CD4-positive, CD25-positive, alpha-beta regulatory T cell (primary cell): ENCODE measurements around the gene HRH1. TPM values are rescaled to one million over a fixed set of nuclear protein-coding genes. Genes with fewer than 3 reads are reported as not detected.

Experiments
- ATAC-seq, 2 donors: fragments of 150-1000 bp; cut with Tn5 transposase; one replicate each; pipeline ENCODE4 v1.10.0; 2021; ENCODE audit warnings: low read depth in 2 of 2, moderate number of reproducible peaks in 2 of 2, moderate library complexity in 1 of 2
- DNase-seq, 3 donors: peaks; one replicate each; pipeline versions ENCODE4 v3.0.0 to v3.0.0-alpha.2; 2012 to 2022; ENCODE audit warnings: mixed read lengths in 1 of 3
- H3K27ac ChIP-seq: one replicate; pipeline ENCODE4 v1.7.0; 2013; ENCODE audit warnings: mild to moderate bottlenecking, low read length; ENCODE audit not compliant: insufficient read depth, poor library complexity, severe bottlenecking
- H3K27me3 ChIP-seq: one replicate; pipeline ENCODE4 v1.7.0; 2013; ENCODE audit warnings: low read length; ENCODE audit not compliant: control insufficient read depth, insufficient read depth
- H3K36me3 ChIP-seq: one replicate; pipeline ENCODE4 v1.7.0; 2013; ENCODE audit warnings: mild to moderate bottlenecking, low read length, moderate library complexity; ENCODE audit not compliant: control insufficient read depth, insufficient read depth
- H3K4me1 ChIP-seq: 2 replicates; pipeline ENCODE4 v1.7.0; 2013; ENCODE audit warnings: mild to moderate bottlenecking, low read length; ENCODE audit not compliant: insufficient read depth, control insufficient read depth, poor library complexity, severe bottlenecking
- H3K4me3 ChIP-seq: one replicate; pipeline ENCODE4 v1.7.0; 2013; ENCODE audit warnings: low read depth, mild to moderate bottlenecking, low read length, moderate library complexity
- H3K9me3 ChIP-seq, 2 experiments: 1 replicate in 1 of 2; 2 replicates in 1 of 2; pipeline ENCODE4 v1.7.0; 2013; ENCODE audit warnings: low read length in 2 of 2, mild to moderate bottlenecking in 1 of 2, moderate library complexity in 1 of 2; ENCODE audit not compliant: control insufficient read depth in 2 of 2
- H3K27ac Mint-ChIP-seq, 3 donors: one replicate each; pipeline ENCODE4 v1.8.0; 2020 to 2022; ENCODE audit warnings: mild to moderate bottlenecking in 3 of 3, mixed read lengths in 3 of 3, moderate library complexity in 2 of 3
- H3K27me3 Mint-ChIP-seq: one replicate; pipeline ENCODE4 v1.8.0; 2022; ENCODE audit warnings: mild to moderate bottlenecking, mixed read lengths
- H3K36me3 Mint-ChIP-seq: one replicate; pipeline ENCODE4 v1.8.0; 2020; ENCODE audit warnings: mixed read lengths
- H3K4me1 Mint-ChIP-seq, 4 donors: one replicate each; pipeline ENCODE4 v1.8.0; 2020 to 2022; ENCODE audit warnings: mixed read lengths in 4 of 4, mild to moderate bottlenecking in 1 of 4
- H3K4me3 Mint-ChIP-seq, 4 donors: one replicate each; pipeline ENCODE4 v1.8.0; 2020 to 2022; ENCODE audit warnings: mild to moderate bottlenecking in 4 of 4, mixed read lengths in 4 of 4, moderate library complexity in 3 of 4
- H3K9me3 Mint-ChIP-seq, 7 donors: one replicate each; pipeline ENCODE4 v1.8.0; 2020 to 2022; ENCODE audit warnings: mixed read lengths in 7 of 7, mild to moderate bottlenecking in 3 of 7, moderate library complexity in 2 of 7
- polyA plus RNA-seq, 4 donors: library from polyadenylated mRNA; unstranded; fragments of 300-500 nt; fragmentation: Illumina TruSeq; gene quantifications; one replicate each; pipeline ENCODE4 v1.2.3, GENCODE V29; 2021
- total RNA-seq: library from RNA; stranded (reverse); gene quantifications from one replicate; pipeline ENCODE4 v1.2.3, GENCODE V29; 2022

HRH1 gene
- total and polyA plus RNA-seq, 5 donors from 2014 or later, result 0.15 TPM; not detected in 3

DNA sequence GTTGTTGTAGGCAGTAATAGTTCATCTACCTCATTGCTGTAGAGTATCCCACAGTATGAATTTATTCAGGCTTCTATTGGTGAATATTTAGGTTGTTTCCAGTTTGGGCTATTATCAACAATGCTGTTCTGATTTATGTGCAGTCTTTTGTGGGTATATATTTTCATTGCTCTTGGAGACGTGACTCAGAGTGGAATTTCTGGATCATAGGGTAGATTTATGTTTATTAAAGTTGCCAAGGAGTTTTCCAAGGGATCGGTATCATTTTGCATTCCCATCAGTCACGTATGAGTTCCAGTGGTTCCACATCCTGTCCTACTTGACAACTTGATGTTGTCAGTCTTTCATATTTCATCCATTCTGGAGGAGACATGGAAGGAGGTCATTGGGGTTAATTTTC, 8.4 kb upstream of the HRH1 start:
- no peak for DNase-seq

DNA sequence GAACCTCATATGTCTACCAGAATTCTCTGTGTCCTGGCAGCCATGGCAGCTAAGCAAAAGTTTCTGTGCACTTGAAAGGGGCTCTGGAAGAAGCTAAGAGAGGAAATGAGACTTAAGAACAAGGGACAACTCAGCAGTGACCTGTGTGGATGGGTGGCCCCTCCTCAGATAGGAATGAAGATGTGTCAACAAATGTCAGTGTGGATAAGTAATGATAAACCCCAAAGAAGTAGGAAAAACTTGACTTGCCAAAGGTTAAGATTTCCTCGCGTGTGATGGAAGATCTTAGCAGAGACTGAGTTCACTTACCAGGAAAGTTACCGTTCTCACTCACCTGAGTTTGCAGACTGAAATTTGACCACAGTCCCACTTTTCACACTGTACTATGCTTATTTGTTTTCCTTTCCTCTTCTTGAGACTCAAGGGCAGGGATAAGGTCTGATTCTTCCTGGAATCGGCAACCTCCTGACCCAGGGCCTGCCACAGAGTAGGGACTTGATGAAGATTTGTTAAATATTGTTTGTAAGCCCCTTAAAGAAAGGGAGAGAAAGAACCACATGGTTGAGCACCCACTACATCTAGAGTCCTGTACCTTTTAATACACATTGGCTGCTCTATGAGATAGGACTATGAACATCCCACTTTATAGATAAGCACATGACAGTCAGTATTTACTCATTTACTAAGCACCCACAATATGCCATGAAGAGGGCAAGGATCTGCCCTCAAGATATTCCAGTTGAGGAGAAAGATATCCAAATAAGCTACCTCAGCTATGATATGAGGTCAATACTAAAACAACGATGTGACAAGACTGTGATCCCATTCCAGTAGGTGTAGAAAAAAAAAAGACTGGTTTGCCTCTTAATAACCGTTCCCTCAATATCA, 7.3 kb upstream of the HRH1 start:
- H3K4me1 Mint-ChIP-seq, result no peaks in the 10 kb centered on the region
- Histone ChIP-seq H3K27me3 (peaks cover 9% of the 10 kb centered on the region), H3K4me3 (no peak overlapping the region), H3K36me3 (no peaks in the 10 kb centered on the region), H3K4me1 (no peaks in the 10 kb centered on the region), H3K27ac (no peak overlapping the region), H3K9me3 (no peaks in the 10 kb centered on the region)
- peaks cover 0 to 4% (median 0%) of the 10 kb centered on the region in 7 donors for H3K9me3 Mint-ChIP-seq
- no peaks in the 10 kb centered on the region for H3K36me3 Mint-ChIP-seq
- H3K27me3 Mint-ChIP-seq, result peaks cover 24% of the 10 kb centered on the region
- peak overlapping the region in 1 of 3 donors; percentile 45 for H3K27ac Mint-ChIP-seq
- ATAC-seq (no peak), DNase-seq (no peak)
- H3K4me3 Mint-ChIP-seq, result no peak overlapping the region

More for the DNA sequence above, 8.4 kb upstream of the HRH1 start:
- H3K27ac Mint-ChIP-seq, result no peak overlapping the region
- ATAC-seq, result no peak
- H3K27me3 ChIP-seq, result peaks cover 7% of the 10 kb centered on the region
- no peak overlapping the region for H3K27ac ChIP-seq
- no peaks in the 10 kb centered on the region for H3K36me3 Mint-ChIP-seq
- peaks cover 13% of the 10 kb centered on the region for H3K27me3 Mint-ChIP-seq
- H3K4me3 ChIP-seq, result no peak overlapping the region
- H3K4me3 Mint-ChIP-seq, result no peak overlapping the region
- peaks cover under 1% of the 10 kb centered on the region for H3K4me1 ChIP-seq
- H3K36me3 ChIP-seq, result no peaks in the 10 kb centered on the region
- no peaks in the 10 kb centered on the region for H3K9me3 ChIP-seq
- H3K9me3 Mint-ChIP-seq, result peaks cover 0 to 4% (median 0%) of the 10 kb centered on the region in 7 donors
- peaks cover 0 to under 1% (median 0%) of the 10 kb centered on the region in 4 donors for H3K4me1 Mint-ChIP-seq

DNA sequence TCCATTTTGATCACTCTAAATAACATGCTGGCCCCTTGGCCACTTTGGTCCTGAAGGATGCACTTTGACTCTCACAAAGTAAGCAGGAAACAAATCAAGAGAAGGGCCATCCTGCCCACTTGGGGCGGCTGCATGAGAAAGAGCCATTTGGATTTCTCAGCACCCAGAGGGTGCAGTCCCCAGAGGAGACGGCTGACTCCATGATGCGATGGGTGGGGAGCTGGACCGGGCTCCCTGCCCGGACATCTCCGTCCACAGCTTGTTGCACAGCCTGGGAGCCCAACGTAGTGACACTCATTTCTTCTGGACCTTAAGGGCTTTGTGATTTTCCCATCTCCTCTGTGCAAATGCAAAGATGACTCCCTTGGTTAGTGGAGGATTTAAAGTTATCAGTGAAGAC, 4.0 kb upstream of the HRH1 start:
- Histone ChIP-seq H3K4me1 (no peaks in the 10 kb centered on the region), H3K4me3 (no peak overlapping the region), H3K9me3 (no peaks in the 10 kb centered on the region), H3K27me3 (peaks cover 17% of the 10 kb centered on the region), H3K27ac (no peak overlapping the region), H3K36me3 (no peaks in the 10 kb centered on the region)
- Mint-ChIP-seq H3K36me3 (no peaks in the 10 kb centered on the region), H3K4me3 (no peak overlapping the region), H3K4me1 (peaks cover 0 to 5% (median 0%) of the 10 kb centered on the region in 4 donors), H3K27me3 (peaks cover 40% of the 10 kb centered on the region), H3K9me3 (peaks cover 0 to 2% (median 0%) of the 10 kb centered on the region in 7 donors), H3K27ac (no peak overlapping the region)
- DNase-seq, result no peak
- no peak for ATAC-seq

DNA sequence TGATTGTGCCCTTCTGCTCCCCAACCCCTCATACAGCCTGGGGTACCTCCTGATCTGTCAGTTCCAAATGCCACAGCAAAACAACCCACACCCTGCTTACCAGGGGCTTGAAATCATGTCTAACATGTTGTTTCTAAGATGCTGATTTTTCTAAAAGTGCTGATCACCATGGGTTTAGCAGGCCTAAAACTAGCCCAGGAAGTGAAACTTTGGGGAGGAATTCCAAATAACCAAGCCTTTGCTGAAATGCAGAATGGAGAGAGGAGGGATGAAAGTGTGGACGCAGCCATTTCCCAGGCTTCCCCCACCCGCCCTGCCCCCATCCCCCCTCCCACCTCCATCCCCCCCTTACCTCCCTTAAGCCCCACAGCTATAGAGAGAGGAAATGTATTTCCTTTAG, 2.0 kb upstream of the HRH1 start:
- H3K9me3 ChIP-seq, result no peaks in the 10 kb centered on the region
- no peak for DNase-seq
- Mint-ChIP-seq H3K27ac (peak overlapping the region in 1 of 3 donors; percentile 16), H3K36me3 (no peaks in the 10 kb centered on the region), H3K4me1 (peaks cover 0 to 9% (median 0%) of the 10 kb centered on the region in 4 donors), H3K27me3 (peaks cover 59% of the 10 kb centered on the region), H3K9me3 (peaks cover 0 to 2% (median 0%) of the 10 kb centered on the region in 7 donors), H3K4me3 (no peak overlapping the region)
- no peaks in the 10 kb centered on the region for H3K36me3 ChIP-seq
- no peak overlapping the region for H3K4me3 ChIP-seq
- ATAC-seq, result no peak
- peaks cover 26% of the 10 kb centered on the region for H3K27me3 ChIP-seq
- H3K4me1 ChIP-seq, result no peaks in the 10 kb centered on the region
- no peak overlapping the region for H3K27ac ChIP-seq

DNA sequence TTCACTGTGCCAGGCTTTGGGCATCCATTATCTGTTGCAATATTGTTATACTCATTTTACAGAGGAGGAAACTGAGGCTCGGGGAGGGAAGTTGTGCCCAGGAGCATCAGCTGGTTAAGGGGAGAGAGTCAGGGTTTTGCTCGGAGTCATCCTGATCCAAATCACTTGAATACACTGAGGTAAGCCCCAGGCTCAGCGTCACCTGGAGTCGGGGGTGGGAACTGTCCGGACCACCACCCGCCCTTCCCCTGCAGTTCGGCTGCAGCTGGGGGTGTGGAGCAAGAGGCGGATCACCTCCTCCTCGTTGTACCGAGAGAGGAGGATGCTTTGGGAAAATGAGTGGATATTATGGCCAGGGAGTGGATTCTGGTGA, 646 bp downstream of the HRH1 start:
- peaks cover 57% of the 10 kb centered on the region for H3K27me3 Mint-ChIP-seq
- no peaks in the 10 kb centered on the region for H3K36me3 Mint-ChIP-seq
- DNase-seq, result no peak
- no peak overlapping the region for H3K4me3 Mint-ChIP-seq
- Histone ChIP-seq H3K4me3 (no peak overlapping the region), H3K9me3 (no peaks in the 10 kb centered on the region), H3K27me3 (peaks cover 34% of the 10 kb centered on the region), H3K4me1 (no peaks in the 10 kb centered on the region), H3K27ac (no peak overlapping the region), H3K36me3 (no peaks in the 10 kb centered on the region)
- H3K27ac Mint-ChIP-seq, result no peak overlapping the region
- ATAC-seq, result no peak
- peaks cover 0 to 9% (median 0%) of the 10 kb centered on the region in 4 donors for H3K4me1 Mint-ChIP-seq
- no peaks in the 10 kb centered on the region for H3K9me3 Mint-ChIP-seq

DNA sequence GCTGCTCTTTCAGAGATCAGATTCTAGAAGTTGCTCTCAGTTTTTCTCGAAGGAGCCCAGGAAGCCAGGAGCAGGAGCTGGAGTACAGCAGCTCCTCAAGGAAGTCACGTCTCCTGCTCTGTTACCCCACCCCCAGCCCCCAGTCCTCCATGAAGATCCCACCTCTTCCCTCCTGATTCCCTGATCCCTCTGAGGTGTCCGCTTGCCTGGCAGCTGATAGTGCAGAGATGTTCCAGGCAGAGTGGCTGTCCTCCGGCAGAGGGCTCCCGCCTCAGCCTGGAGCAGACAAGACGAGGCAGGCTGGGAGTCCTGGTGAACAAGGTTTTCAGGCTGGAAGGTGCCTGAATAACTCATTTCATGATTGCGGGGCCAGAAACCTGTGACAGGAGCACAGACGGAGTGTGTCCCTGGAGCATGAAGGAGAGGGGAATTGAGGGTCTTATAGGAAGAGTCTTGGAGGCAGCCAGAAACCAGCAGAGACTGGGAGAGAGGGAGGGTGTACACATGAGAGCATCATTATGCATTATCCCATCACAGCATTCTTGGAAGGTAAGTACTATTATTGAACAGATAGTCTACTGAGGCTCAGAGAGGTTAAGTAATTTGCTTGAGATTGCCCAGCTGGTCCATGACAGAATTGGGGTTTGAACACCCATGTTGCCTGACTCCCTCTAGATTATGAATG, 1.2 kb downstream of the HRH1 start:
- peak overlapping the region in 1 of 4 donors; percentile 48 for H3K4me3 Mint-ChIP-seq
- peaks cover 63% of the 10 kb centered on the region for H3K27me3 Mint-ChIP-seq
- ATAC-seq (no peak), DNase-seq (peak in 1 of 3 donors; percentile 24)
- H3K36me3 Mint-ChIP-seq, result no peaks in the 10 kb centered on the region
- Histone ChIP-seq H3K27ac (no peak overlapping the region), H3K27me3 (peaks cover 34% of the 10 kb centered on the region), H3K36me3 (no peaks in the 10 kb centered on the region), H3K4me1 (no peaks in the 10 kb centered on the region), H3K9me3 (no peaks in the 10 kb centered on the region), H3K4me3 (no peak overlapping the region)
- peaks cover 0 to 9% (median 0%) of the 10 kb centered on the region in 4 donors for H3K4me1 Mint-ChIP-seq
- H3K27ac Mint-ChIP-seq, result peak overlapping the region in 1 of 3 donors; percentile 42
- no peaks in the 10 kb centered on the region for H3K9me3 Mint-ChIP-seq

DNA sequence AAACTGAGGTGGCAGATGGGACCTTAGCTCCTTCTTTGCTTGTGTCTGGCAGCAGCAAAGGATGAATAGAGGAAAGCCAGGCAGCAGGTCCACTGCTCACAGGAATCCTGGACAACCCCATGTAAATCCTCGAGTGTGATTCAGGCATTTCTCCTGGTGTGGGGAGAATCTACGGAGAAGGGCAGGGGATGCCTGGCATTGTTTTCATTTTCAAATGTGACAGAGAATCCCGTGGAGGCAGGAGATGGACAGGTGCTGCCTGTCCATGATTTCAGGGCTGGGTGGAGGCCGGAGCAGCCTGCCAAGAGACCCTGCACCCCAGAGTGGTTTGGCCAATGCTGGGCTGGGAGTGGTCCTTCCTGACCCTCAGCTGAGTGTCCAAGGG, 1.7 kb downstream of the HRH1 start:
- H3K9me3 Mint-ChIP-seq, result no peaks in the 10 kb centered on the region
- H3K36me3 ChIP-seq, result no peaks in the 10 kb centered on the region
- H3K27ac Mint-ChIP-seq, result no peak overlapping the region
- no peak overlapping the region for H3K4me3 Mint-ChIP-seq
- no peaks in the 10 kb centered on the region for H3K9me3 ChIP-seq
- ATAC-seq, result no peak
- peaks cover 65% of the 10 kb centered on the region for H3K27me3 Mint-ChIP-seq
- H3K4me3 ChIP-seq, result no peak overlapping the region
- H3K27me3 ChIP-seq, result peaks cover 34% of the 10 kb centered on the region
- H3K4me1 ChIP-seq, result no peaks in the 10 kb centered on the region
- H3K36me3 Mint-ChIP-seq, result no peaks in the 10 kb centered on the region
- no peak overlapping the region for H3K27ac ChIP-seq
- H3K4me1 Mint-ChIP-seq, result peaks cover 0 to 9% (median 0%) of the 10 kb centered on the region in 4 donors
- no peak for DNase-seq
